ENCODE measurements around the gene RAB3B. TPM values are rescaled to one million over a fixed set of nuclear protein-coding genes. Genes with fewer than 3 reads are reported as not detected.
"Not testable (repeated sequence)": the region's sequence is repeated elsewhere in the genome, so short reads cannot be mapped to it uniquely, and the experiment has no call there.

Gene RAB3B
- total and polyA plus RNA-seq, 5 donors: 0.02 to 0.06 TPM; not detected in 3

- Histone ChIP-seq H3K9me3 (ENCODE audit: control insufficient read depth, low read length) (no peaks in the 10 kb centered on the region), H3K4me1 (ENCODE audit: control insufficient read depth, insufficient read depth, low read length) (no peaks in the 10 kb centered on the region), H3K27me3 (ENCODE audit: control insufficient read depth, insufficient read depth) (no peaks in the 10 kb centered on the region), H3K4me3 (ENCODE audit: low read length) (no peak overlapping the region), H3K27ac (ENCODE audit: low read length) (no peak overlapping the region)
- WGBS: 68% methylated on average over 2 of the region's 2 CpGs
- intact Hi-C loops (cut with DNase I): no loop called here
- DNase-seq: no peak
- no peak for ATAC-seq
Observed at GRCh38 chr1:52022133-52022532, 31.6 kb upstream of the RAB3B start.

GRCh38 chr1:52008071-52008809 lies 17.7 kb upstream of the RAB3B start:
- no peak for DNase-seq
- ATAC-seq: no peak
- intact Hi-C loops (cut with DNase I): no loop called here
- Histone ChIP-seq H3K9me3 (ENCODE audit: control insufficient read depth, low read length) (no peaks in the 10 kb centered on the region), H3K27me3 (ENCODE audit: control insufficient read depth, insufficient read depth) (no peaks in the 10 kb centered on the region), H3K4me3 (ENCODE audit: low read length) (no peak overlapping the region), H3K4me1 (ENCODE audit: control insufficient read depth, insufficient read depth, low read length) (no peaks in the 10 kb centered on the region), H3K27ac (ENCODE audit: low read length) (no peak overlapping the region)
- 84% methylated on average over 7 of the region's 7 CpGs for WGBS

- no peaks in the 10 kb centered on the region for H3K27me3 ChIP-seq (ENCODE audit: control insufficient read depth, insufficient read depth)
- no peaks in the 10 kb centered on the region for H3K9me3 ChIP-seq (ENCODE audit: control insufficient read depth, low read length)
- no peak overlapping the region for H3K27ac ChIP-seq (ENCODE audit: low read length)
- intact Hi-C loops (cut with DNase I): no loop called here
- H3K4me1 ChIP-seq (ENCODE audit: control insufficient read depth, insufficient read depth, low read length): no peaks in the 10 kb centered on the region
- ATAC-seq: no peak
- no peak for DNase-seq
- WGBS: 53% methylated on average over 5 of the region's 5 CpGs
- no peak overlapping the region for H3K4me3 ChIP-seq (ENCODE audit: low read length)
Observed at GRCh38 chr1:52007215-52008002, 16.9 kb upstream of the RAB3B start.

- H3K9me3 ChIP-seq (ENCODE audit: control insufficient read depth, low read length); intact Hi-C loops (cut with DNase I); H3K27ac ChIP-seq (ENCODE audit: low read length); DNase-seq; H3K27me3 ChIP-seq (ENCODE audit: control insufficient read depth, insufficient read depth); ATAC-seq; H3K4me3 ChIP-seq (ENCODE audit: low read length); H3K4me1 ChIP-seq (ENCODE audit: control insufficient read depth, insufficient read depth, low read length): not testable (repeated sequence)
- 40% methylated on average over 5 of the region's 5 CpGs for WGBS
Observed at GRCh38 chr1:52006081-52006553, 15.6 kb upstream of the RAB3B start.

- H3K4me1 ChIP-seq (ENCODE audit: control insufficient read depth, insufficient read depth, low read length); H3K4me3 ChIP-seq (ENCODE audit: low read length); DNase-seq; ATAC-seq; H3K27me3 ChIP-seq (ENCODE audit: control insufficient read depth, insufficient read depth); H3K9me3 ChIP-seq (ENCODE audit: control insufficient read depth, low read length); H3K27ac ChIP-seq (ENCODE audit: low read length); intact Hi-C loops (cut with DNase I): not testable (repeated sequence)
- 43% methylated on average over 3 of the region's 3 CpGs for whole genome bisulfite sequencing
Observed at GRCh38 chr1:52005548-52005947, 15.0 kb upstream of the RAB3B start.

- no peak for ATAC-seq
- no peak overlapping the region for H3K27ac ChIP-seq (ENCODE audit: low read length)
- H3K27me3 ChIP-seq (ENCODE audit: control insufficient read depth, insufficient read depth): no peaks in the 10 kb centered on the region
- H3K9me3 ChIP-seq (ENCODE audit: control insufficient read depth, low read length): no peaks in the 10 kb centered on the region
- H3K4me1 ChIP-seq (ENCODE audit: control insufficient read depth, insufficient read depth, low read length): no peaks in the 10 kb centered on the region
- H3K4me3 ChIP-seq (ENCODE audit: low read length): no peak overlapping the region
- WGBS: 50% methylated on average over 4 of the region's 4 CpGs
- intact Hi-C loops (cut with DNase I): loop anchor here in 3 of 4 donors (2.0 to 5.0 kb wide), 2 partner anchors 107 kb away; no protein-coding TSS in a partner anchor
- DNase-seq: no peak
Observed at GRCh38 chr1:52003877-52004276, 13.4 kb upstream of the RAB3B start.

GRCh38 chr1:52002038-52002917 lies 11.8 kb upstream of the RAB3B start:
- no peaks in the 10 kb centered on the region for H3K4me1 ChIP-seq (ENCODE audit: control insufficient read depth, insufficient read depth, low read length)
- H3K9me3 ChIP-seq (ENCODE audit: control insufficient read depth, low read length): no peaks in the 10 kb centered on the region
- H3K4me3 ChIP-seq (ENCODE audit: low read length): no peak overlapping the region
- WGBS: 51% methylated on average over 9 of the region's 9 CpGs
- ATAC-seq (peak; percentile 88 to 91), DNase-seq (no peak)
- H3K27ac ChIP-seq (ENCODE audit: low read length): no peak overlapping the region
- intact Hi-C loops (cut with DNase I): loop anchor here in 3 of 4 donors (2.0 to 5.0 kb wide), 2 partner anchors 105 kb away; no protein-coding TSS in a partner anchor
- no peaks in the 10 kb centered on the region for H3K27me3 ChIP-seq (ENCODE audit: control insufficient read depth, insufficient read depth)

GRCh38 chr1:51998701-51999100 lies 8.2 kb upstream of the RAB3B start:
- DNase-seq (no peak), ATAC-seq (no peak)
- 95% methylated on average over 1 of the region's 1 CpG for WGBS
- H3K4me3 ChIP-seq (ENCODE audit: low read length): no peak overlapping the region
- no peaks in the 10 kb centered on the region for H3K27me3 ChIP-seq (ENCODE audit: control insufficient read depth, insufficient read depth)
- intact Hi-C loops (cut with DNase I): no loop called here
- H3K9me3 ChIP-seq (ENCODE audit: control insufficient read depth, low read length): no peaks in the 10 kb centered on the region
- H3K27ac ChIP-seq (ENCODE audit: low read length): no peak overlapping the region
- H3K4me1 ChIP-seq (ENCODE audit: control insufficient read depth, insufficient read depth, low read length): no peaks in the 10 kb centered on the region

GRCh38 chr1:51997974-51998382 lies 7.5 kb upstream of the RAB3B start:
- intact Hi-C loops (cut with DNase I): no loop called here
- 39% methylated on average over 5 of the region's 5 CpGs for WGBS
- Histone ChIP-seq H3K27ac (ENCODE audit: low read length) (no peak overlapping the region), H3K4me3 (ENCODE audit: low read length) (no peak overlapping the region), H3K27me3 (ENCODE audit: control insufficient read depth, insufficient read depth) (no peaks in the 10 kb centered on the region), H3K4me1 (ENCODE audit: control insufficient read depth, insufficient read depth, low read length) (no peaks in the 10 kb centered on the region), H3K9me3 (ENCODE audit: control insufficient read depth, low read length) (no peaks in the 10 kb centered on the region)
- no peak for ATAC-seq
- DNase-seq: no peak

GRCh38 chr1:51989582-51990477 lies 670 bp downstream of the RAB3B start:
- peak in 1 of 3 donors; percentile 40 for DNase-seq
- Histone ChIP-seq H3K27ac (ENCODE audit: low read length) (no peak overlapping the region), H3K9me3 (ENCODE audit: control insufficient read depth, low read length) (no peaks in the 10 kb centered on the region), H3K4me1 (ENCODE audit: control insufficient read depth, insufficient read depth, low read length) (no peaks in the 10 kb centered on the region), H3K4me3 (ENCODE audit: low read length) (peak overlapping the region; percentile 79), H3K27me3 (ENCODE audit: control insufficient read depth, insufficient read depth) (no peaks in the 10 kb centered on the region)
- 9% methylated on average over 47 of the region's 47 CpGs for WGBS
- no peak for ATAC-seq
- intact Hi-C loops (cut with DNase I): no loop called here
